ENCODE measurements around the gene KRTAP5-1. TPM values are rescaled to one million over a fixed set of nuclear protein-coding genes. Genes with fewer than 3 reads are reported as not detected.

The KRTAP5-1 gene
- total RNA-seq, 2 donors from 2014 or later: not detected

- peaks cover 14% of the 10 kb centered on the region for H3K4me1 ChIP-seq
- no peaks in the 10 kb centered on the region for H3K9me3 ChIP-seq
- no peaks in the 10 kb centered on the region for H3K36me3 ChIP-seq
- H3K4me3 ChIP-seq: no peak overlapping the region
- H3K9ac ChIP-seq (ENCODE audit: low read depth in 2 of 2, low read length in 2 of 2): peak overlapping the region in 1 of 2 donors; percentile 61
- no peak overlapping the region for H3K27ac ChIP-seq
- TF ChIP-seq, protein P1, sequence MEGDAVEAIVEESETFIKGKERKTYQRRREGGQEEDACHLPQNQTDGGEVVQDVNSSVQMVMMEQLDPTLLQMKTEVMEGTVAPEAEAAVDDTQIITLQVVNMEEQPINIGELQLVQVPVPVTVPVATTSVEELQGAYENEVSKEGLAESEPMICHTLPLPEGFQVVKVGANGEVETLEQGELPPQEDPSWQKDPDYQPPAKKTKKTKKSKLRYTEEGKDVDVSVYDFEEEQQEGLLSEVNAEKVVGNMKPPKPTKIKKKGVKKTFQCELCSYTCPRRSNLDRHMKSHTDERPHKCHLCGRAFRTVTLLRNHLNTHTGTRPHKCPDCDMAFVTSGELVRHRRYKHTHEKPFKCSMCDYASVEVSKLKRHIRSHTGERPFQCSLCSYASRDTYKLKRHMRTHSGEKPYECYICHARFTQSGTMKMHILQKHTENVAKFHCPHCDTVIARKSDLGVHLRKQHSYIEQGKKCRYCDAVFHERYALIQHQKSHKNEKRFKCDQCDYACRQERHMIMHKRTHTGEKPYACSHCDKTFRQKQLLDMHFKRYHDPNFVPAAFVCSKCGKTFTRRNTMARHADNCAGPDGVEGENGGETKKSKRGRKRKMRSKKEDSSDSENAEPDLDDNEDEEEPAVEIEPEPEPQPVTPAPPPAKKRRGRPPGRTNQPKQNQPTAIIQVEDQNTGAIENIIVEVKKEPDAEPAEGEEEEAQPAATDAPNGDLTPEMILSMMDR (IDR thresholded peaks at IDR 0.05): no peak
- peak; percentile 67 for DNase-seq
- no peaks in the 10 kb centered on the region for H3K27me3 ChIP-seq
- intact Hi-C loops (cut with DNase I): no loop called here
Measured at GRCh38 chr11:1564535-1565172, 20.4 kb downstream of the KRTAP5-1 start.

GRCh38 chr11:1563697-1564534 is 21.2 kb downstream of the KRTAP5-1 start:
- Histone ChIP-seq H3K36me3 (no peaks in the 10 kb centered on the region), H3K9ac (ENCODE audit: low read depth in 2 of 2, low read length in 2 of 2) (peak overlapping the region in 1 of 2 donors; percentile 61), H3K27me3 (no peaks in the 10 kb centered on the region), H3K9me3 (no peaks in the 10 kb centered on the region), H3K4me3 (no peak overlapping the region), H3K27ac (no peak overlapping the region), H3K4me1 (peaks cover 15% of the 10 kb centered on the region)
- intact Hi-C loops (cut with DNase I): no loop called here
- DNase-seq: no peak
- TF ChIP-seq, protein P1 (IDR thresholded peaks at IDR 0.05): no peak

- intact Hi-C loops (cut with DNase I): no loop called here
- H3K36me3 ChIP-seq: no peaks in the 10 kb centered on the region
Measured at GRCh38 chr11:1563149-1563638, 21.9 kb downstream of the KRTAP5-1 start.

GRCh38 chr11:1562469-1563148 is 22.5 kb downstream of the KRTAP5-1 start:
- Histone ChIP-seq H3K9me3 (no peaks in the 10 kb centered on the region), H3K27me3 (no peaks in the 10 kb centered on the region), H3K27ac (no peak overlapping the region), H3K4me1 (peaks cover 22% of the 10 kb centered on the region), H3K9ac (ENCODE audit: low read depth in 2 of 2, low read length in 2 of 2) (no peak overlapping the region), H3K36me3 (no peaks in the 10 kb centered on the region), H3K4me3 (no peak overlapping the region)
- no peak for DNase-seq
- intact Hi-C loops (cut with DNase I): no loop called here
- TF ChIP-seq, protein P1 (IDR thresholded peaks at IDR 0.05): no peak

More at GRCh38 chr11:1563149-1563638, 21.9 kb downstream of the KRTAP5-1 start:
- H3K4me3 ChIP-seq: no peak overlapping the region
- no peak for DNase-seq
- TF ChIP-seq, protein P1 (IDR thresholded peaks at IDR 0.05): no peak
- H3K27ac ChIP-seq: no peak overlapping the region
- H3K27me3 ChIP-seq: no peaks in the 10 kb centered on the region
- no peaks in the 10 kb centered on the region for H3K9me3 ChIP-seq
- peaks cover 22% of the 10 kb centered on the region for H3K4me1 ChIP-seq
- H3K9ac ChIP-seq (ENCODE audit: low read depth in 2 of 2, low read length in 2 of 2): no peak overlapping the region

DNA sequence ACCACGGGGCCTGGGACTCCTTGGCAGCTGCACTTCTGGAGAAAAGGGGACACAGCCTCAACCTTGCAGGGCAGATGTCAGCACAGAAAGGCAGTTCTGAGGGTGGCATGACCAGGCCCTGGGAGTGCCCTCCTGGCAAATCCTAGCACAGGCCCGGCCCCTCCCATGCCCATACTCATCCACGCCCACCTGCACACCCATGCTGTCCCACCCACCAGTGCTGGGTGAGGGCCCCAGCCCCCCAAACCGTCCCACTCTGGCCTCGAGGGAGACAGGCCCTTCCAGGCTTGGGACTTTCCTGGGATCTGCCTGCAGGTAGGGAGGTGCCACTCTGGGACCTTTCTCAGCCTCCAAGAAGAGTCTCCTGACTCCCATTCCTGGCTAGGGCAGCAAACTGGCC is 23.1 kb downstream of the KRTAP5-1 start:
- Histone ChIP-seq H3K27ac (no peak overlapping the region), H3K27me3 (no peaks in the 10 kb centered on the region), H3K9ac (ENCODE audit: low read depth in 2 of 2, low read length in 2 of 2) (no peak overlapping the region), H3K9me3 (no peaks in the 10 kb centered on the region), H3K4me1 (peaks cover 22% of the 10 kb centered on the region), H3K36me3 (no peaks in the 10 kb centered on the region), H3K4me3 (no peak overlapping the region)
- intact Hi-C loops (cut with DNase I): no loop called here
- TF ChIP-seq, protein P1 (IDR thresholded peaks at IDR 0.05): no peak
- no peak for DNase-seq

Data from colonic mucosa (tissue), 4 donors.